GM19193 (cell line): ENCODE measurements around the gene ANKRD13D.

ENCODE experiments used
- POLR2A ChIP-seq: IDR thresholded peaks from 4 replicates; pipeline ENCODE4 v1.6.1; 2011; ENCODE audit not compliant: insufficient read depth, insufficient read length; ENCODE audit errors: extremely low read depth

Gene ANKRD13D

DNA sequence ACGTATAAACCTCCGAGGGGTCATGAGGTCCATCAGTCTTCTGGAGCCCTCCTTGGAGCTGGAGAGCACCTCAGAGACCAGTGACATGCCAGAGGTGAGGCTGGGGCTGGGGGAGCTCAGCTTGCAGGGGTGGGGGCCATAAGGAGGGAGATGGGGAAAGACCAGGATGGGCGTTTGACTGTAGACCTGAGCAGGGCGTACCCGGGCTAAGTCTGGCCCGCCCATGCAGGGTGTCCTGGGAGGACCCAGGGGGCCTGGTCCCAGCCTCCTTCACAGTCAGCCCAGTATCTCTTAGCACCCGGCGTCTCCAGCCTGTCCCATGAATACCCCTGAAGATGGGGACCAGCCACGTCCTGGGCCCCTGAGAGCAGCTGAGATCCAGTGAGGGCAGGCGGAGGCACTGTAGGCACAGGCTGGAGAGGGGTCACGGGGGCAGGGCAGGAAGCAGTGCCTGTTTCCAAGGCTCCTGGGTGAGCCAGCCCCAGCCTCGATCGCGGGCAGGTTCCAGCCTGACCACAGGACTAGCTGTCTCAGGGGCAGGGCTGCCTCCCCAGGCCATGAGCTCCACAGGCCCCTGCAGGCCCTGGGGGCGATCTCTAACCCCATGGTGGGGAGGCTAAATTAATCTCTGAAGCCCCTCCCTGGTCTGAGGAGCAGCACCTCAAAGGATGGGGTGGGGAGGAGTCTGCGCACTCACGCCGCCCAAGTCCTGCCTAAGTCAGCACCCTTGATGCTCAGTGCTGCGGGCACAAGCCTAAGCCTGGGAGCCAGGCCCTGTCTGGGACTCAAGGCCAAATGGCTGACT, 21.3 kb downstream of the ANKRD13D start:
- TF ChIP-seq POLR2A: no peak

DNA sequence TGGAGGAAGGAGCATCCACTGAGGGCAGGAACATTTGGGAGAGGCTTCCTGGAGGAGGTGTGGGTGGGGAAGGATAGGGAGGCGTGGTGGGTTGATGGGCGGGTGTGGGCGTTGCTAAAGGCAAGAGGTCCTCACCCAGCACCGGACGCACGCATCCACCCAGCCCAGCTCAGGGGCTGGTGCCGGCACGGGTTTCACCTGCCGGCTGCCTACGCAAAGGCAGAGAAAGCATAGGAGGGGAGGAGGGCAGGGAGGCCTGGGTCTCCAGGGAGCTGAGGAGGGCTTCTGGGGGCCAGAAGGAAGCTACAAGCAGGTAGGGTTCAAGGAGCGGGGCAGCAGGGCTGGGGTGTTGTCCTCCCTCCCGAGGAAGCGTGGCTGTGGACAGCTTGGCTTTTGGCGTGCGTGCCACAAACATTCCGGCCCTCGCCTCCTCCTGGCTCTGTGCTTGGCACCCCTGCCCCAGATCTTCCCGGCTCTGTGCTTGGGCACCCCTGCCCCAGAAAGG, 22.0 kb downstream of the ANKRD13D start:
- TF ChIP-seq POLR2A: no peak

DNA sequence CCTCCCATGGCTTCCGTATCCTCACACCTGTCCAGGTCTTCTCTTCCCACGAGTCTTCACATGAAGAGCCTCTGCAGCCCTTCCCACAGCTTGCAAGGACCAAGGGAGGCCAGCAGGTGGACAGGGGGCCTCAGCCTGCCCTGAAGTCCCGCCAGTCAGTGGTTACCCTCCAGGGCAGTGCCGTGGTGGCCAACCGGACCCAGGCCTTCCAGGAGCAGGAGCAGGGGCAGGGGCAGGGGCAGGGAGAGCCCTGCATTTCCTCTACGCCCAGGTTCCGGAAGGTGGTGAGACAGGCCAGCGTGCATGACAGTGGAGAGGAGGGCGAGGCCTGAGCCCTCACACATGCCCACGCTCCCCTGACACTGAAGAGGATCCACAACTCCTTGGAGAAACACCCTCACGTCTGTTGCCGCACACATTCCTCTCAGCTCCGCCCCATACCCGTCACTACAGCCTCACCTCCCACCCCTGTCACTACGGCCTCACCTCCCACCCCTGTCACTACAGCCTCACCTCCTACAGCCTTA, 22.5 kb downstream of the ANKRD13D start:
- no peak for TF ChIP-seq POLR2A

DNA sequence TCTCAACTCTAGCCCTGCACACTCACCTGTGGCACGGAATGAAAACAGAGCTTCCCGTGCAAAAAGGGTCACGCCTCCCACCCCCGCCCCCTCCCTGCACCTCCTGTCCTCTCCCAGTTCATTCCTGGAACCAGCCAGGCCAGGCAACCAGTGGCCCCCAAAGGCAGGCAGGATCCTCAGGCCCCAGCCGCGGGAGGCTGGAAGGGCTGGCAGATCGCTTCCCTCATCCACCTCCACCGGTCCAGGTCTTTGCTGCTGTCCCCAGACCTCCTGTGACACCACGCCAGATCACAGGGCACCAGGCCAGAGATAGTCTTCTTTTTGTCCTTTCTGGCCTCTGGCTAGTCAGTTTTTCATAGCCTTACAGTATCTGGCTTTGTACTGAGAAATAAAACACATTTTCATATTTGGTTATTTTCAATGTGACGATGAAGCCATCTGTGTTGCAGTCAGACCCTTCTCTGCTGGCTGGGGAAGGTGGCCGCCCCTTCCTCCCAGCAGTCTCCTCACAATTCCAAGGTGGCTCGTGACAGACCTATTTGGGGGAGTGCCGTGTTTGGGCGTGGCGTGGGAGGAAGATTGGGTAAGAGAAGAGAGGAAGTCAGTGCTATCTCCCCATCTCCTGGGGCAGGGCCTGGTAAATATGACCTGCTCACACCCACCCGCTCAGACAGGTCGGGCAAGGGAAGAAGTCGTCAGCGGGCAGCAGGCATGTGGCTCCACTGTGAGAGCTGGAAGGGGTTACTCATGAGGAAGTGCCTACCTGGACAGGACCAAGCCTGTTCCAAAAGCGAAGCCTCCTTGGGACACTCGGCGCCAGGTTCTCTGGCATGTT, 23.3 kb downstream of the ANKRD13D start:
- no peak for TF ChIP-seq POLR2A

DNA sequence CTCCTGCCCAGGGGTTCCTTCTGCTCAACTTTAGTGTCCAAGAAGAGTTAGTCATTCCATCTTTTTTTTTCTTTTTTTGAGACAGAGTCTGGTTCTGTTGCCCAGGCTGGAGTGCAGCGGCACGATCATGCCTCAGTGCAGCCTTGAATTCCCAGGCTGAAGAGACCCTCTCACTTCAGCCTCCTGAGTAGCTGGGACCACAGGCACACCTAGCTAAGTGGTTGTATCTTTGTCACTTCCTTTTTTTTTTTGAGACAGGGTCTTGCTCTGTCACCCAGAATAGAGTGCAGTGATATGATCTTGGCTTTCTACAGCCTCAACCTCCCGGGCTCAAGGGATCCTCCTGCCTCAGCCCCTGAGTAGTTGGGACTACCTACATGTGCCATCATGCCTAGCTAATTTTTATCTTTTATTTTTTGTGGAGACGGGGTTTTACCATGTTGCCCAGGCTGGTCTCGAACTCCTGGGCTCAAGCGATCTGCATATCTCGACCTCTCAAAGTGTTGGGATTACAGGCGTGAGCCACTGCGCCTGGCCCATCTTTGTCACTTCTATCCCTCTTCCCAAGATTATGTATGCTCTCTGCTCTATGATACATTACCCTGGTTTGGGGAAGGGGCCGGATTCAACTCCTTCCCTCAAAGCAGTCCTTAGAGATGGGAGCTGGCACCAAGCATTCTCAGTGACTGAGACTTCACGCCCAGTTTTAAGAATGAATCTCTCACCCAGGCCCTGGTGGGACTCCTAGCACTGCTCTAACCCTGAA, 24.2 kb downstream of the ANKRD13D start:
- no peak for TF ChIP-seq POLR2A

DNA sequence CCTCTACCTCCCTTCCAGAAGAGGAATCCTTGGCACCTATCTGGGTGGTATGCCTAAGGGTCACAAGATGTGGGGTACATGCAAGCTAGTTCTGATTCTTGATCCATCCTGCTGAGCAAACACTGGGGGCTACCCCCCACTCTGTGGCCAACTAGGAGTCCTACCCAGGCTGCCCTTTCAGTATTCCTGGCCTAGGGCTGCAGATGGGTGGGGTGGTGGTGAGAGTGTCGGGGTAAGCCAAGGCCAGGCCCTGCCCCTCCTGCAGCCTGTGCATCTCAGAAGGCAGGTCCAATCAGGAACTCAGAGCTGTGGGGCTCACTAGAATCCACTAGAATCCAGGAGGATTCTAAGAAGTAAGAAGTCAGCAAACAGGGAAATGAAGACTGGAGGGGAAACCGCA, 25.1 kb downstream of the ANKRD13D start:
- TF ChIP-seq POLR2A: no peak

DNA sequence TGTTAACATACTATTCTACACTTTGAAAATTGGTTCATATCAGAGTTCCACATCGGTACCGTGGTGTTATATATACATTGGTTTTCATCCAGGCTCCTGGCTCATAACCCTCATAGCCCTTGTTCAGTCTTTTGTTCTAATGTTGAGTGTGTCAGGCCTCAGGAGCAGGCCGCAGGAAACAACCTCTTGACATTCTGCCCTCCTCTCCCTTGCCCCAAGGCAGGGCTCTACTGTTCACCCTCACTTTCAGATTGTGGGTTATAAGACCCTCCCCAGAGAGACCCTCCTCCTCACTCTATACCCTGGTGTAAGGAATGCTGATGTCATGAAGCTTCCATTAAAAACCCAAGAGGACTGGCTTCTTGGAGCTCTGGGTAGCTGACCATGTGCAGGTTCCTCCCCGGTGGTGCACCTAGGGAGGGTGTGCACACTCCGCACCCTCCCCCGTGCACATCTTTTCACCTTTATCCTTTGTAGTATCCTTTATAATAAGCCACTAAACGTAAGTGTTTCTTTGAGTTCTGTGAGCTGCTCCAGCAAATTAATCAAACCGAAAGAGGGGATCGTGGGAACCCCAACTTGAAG, 26.3 kb downstream of the ANKRD13D start:
- no peak for TF ChIP-seq POLR2A

DNA sequence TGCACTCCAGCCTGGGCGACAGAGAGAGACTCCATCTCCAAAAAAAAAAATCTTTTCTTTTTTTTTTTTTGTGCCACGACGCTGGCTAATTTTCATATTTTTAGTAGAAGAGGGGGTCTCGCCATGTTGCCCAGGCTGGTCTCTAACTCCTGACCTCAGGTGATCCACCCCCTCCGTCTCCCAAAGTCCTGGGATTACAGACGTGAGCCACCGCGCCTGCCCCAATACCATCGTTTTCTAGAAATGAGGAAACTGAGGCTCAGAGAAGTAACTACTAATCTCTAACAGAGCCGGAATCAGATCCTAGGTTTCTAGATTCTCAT, 27.7 kb downstream of the ANKRD13D start:
- no peak for TF ChIP-seq POLR2A

DNA sequence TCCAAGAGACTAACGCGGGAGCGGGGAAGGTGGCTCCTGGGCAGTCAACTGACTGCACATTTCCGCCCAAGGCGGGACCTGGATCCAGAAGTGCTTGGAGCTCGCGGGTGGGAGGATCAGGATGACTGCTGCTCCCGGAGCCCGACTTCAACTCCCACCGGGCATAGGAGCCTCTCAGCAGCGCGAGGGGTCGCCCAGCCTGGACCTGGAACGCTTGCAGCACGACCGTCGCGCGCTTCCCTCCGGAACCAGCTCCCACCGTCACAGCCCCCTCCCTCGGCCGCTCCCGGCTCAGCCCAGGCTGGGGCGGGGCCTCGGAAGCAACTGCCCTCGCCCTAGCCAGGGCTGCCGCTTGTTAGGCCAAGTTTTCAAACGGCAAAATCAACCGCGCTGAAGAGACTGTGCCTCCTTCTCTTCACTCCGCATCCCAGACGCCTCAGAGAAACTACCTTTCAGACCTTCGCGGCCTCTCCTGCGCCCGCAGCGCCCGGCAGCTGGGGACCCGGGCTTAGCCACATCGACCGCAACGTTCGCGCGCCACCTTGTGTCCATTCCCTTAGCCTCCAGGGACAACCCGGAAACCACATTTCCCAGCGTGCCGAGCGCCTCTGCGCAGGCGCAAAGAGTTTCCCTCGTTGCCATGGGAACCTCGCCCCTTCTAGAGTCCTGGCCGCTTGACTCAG, 28.2 kb downstream of the ANKRD13D start:
- peak; percentile 67 for TF ChIP-seq POLR2A

DNA sequence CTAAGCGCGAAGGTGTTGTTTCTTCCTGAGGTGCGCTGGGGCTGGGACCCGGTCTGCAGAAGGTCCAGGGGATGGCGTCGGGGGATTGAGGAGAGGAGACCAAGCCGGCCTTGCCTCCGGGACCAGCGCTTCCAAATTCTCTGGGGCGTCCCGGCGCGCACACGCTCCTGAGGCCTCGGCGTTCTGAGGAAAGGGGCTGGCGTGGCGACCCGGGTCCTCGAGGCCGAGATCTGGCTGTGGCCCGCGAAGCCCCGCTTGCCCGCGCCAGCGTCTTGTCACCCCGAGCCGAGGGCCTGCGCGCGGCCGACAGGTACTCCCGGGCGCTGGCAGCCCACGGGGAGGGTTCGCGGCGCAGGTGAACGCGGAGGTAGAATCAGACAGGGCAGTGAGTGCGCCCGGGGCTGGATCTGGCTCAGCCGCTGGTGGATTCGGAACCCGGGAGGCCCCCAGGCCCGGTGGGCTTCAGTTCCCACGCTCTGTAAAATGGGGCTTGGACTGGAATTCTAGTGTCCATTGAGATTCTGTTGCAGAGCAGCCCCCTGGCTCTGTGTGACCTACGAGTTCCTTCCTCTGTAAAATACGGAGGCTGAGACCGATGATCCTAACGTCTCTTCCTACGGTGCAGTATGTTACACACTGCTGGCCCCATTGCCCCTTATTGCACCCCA, 28.9 kb downstream of the ANKRD13D start:
- no peak for TF ChIP-seq POLR2A

DNA sequence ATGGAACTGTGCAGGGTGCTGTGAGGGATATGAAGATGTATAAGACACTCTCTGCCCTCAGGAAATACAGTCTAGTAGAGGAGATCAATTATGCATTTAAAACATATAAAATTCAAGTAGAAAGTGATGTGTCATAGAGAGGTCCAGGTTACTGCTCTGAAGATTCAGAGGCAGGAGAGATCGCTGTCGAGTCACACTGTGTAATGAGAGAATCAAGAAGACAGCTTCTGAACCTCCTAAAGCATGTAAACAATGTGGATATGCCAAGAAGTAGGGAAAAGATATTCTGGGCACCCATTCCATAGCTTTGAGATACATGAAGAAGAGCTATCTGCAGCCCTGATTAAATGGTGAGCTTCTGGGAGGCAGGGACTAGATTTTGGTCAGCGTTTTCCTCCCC, 30.9 kb downstream of the ANKRD13D start:
- TF ChIP-seq POLR2A: no peak

DNA sequence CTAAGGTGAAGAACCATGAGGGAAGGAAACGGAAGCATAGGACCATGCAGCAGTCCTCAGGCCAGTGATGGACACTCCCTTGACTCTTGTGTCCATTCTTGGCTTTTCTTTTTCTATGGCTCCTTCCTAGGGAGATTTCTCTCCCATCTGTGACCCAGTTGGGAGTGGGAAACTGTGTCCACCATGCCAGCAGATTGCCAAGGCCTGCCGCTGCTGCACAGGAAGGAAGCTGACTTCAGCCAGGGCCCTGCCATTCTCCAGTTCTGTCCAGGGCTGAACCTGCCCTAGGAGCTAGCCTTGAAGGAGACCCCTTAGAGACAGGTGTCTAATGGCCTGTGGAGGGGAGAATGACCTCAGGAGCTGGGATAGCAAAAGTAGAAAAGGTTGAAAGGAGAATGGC, 31.6 kb downstream of the ANKRD13D start:
- no peak for TF ChIP-seq POLR2A

DNA sequence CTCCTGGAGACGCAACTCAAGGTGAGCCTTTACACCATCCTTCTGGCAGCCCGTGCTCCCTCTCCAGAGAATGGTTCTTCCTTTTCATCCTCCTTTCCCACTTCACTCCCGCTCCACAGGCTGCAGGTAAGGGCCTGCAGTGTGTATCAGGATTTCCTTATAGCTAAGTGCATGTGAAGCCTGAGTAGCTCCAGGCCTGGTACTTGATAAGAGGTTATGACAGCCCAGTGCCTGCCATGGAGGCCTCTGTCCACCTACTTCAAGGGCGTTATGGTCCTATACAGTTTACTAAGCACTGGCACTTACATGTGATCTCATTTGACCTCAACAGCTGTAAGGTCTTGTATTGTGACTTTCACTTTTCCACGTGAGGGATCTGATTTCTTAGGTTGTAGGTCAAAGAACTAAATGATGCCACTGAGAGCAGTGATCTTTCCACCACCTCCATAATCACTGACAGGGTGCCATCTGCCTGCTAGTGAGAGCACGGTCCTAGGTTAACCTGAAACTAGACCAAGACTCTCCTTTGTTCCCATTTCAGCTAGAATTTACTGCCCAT, 32.3 kb downstream of the ANKRD13D start:
- TF ChIP-seq POLR2A: no peak

DNA sequence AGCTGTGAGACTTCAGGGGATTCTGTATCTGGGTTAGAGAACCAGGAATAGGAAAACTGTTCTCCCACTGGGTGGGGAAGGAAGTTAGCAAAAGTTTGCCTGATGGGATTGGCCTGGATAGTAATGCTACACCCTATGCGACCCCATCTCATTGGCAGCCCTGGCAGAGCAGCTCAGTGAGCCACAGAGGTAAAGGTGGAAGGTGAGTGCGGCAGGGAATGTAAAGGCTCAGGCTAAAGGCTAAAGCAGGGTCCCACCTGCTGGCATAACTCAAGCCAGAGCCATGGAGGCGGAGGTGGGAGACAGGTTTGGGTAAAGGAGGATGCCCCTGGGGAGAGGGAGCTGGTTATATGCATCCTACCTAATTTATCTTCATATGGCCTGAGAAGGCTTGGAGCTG, 32.9 kb downstream of the ANKRD13D start:
- no peak for TF ChIP-seq POLR2A

DNA sequence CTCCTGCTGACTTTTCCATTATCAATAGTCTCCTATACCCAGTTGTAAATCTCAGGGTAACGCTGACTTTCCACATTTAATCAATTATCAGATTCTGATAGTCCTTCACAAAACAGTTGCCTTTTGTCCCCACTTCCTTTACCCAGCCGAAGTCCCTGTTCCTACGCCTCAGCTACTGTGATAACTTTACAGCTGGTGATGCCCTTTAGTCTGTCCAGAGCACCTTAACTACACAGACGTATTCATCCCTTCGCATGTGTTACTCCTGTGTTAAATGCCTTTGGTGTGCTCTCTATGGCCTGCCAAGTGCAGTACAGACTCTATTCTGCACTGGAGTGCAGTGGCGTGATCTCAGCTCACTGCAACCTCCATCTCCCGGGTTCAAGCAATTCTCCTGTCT, 34.4 kb downstream of the ANKRD13D start:
- no peak for TF ChIP-seq POLR2A
